GM19328 (cell line): ENCODE results near the gene HOXA10.

ENCODE experiments used
- ATAC-seq: cut with Tn5 transposase; IDR thresholded peaks from one replicate; pipeline ENCODE4 v1.9.1; 2021; ENCODE audit warnings: mild to moderate bottlenecking, moderate library complexity; ENCODE audit not compliant: unreplicated experiment

Gene HOXA10

GRCh38 chr7:27168265-27168947 lies 5.7 kb downstream of the HOXA10 start:
- ATAC-seq, result no peak

GRCh38 chr7:27167916-27168264 lies 6.2 kb downstream of the HOXA10 start:
- ATAC-seq, result no peak

DNA sequence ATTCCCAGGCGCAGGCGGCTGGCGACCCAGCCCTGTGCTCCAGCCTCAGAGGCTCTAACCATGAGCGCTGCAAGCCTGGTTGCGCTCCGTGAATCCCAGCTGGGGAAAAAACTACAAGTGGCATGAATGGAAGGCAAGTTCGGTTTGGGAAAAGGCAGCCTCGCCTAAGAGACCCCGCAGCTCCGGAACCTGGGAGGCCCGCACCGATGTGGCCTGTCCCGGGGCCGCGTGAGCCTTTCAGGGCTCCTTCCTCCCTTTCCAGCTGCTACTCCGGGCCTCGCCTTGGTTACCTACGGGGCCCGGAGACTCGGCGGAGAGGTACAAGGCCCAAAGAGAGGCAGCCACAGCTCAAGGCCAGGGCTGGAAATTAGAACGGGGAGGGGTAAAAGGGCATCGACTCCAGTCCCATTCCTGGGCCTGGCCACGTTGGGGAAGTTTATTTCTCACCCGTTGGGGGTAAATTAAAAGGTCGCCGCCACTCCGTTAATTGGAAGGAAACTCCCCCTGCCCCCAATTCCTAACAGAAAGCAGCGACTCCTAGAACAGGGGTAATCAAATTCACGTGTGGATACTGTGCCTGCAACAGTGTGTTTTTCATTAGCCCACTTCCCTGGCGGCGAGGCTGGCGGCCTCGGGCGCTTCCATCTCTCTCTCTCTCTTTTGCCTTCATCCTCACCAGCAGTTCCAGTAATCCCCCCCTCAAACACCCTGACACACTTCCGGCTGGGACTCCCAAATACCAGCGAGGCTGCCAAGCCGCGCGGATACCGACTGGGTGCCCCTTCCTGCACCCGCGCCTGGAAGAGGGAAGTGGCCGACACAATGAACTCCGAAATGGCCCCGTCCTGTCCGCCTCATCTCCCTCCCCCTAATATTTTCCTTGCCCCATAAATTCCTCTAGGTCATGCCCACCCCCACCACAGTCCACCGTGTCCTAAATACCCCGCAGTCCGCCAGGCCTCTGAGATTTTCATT lies 7.3 kb downstream of the HOXA10 start:
- ATAC-seq, result no peak

DNA sequence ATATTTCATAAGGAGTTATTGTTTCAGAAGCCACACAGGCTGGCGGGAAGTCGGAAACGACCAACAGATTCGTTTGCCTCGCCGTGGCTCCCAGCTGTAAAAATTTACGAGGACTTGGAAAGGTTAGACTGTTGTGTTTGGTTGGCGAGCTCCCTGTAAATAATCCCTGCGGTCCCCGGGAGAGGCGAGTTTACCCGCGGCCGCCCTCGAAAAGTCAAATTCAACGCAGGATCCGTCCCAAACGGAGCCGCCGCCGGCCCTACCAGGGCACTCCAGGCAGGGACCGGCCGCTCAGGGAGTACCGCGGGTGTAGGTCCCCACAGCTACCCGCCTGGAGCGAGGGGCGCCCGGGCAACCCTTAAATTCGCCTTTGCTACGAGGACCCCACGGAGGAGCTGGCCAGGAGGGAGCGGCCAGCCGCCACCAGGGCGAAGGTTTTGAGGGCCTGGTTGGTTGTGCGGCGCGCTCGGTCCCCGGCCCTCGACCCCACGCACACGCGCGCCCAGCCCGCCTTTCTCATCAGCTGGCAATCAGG lies 8.1 kb downstream of the HOXA10 start:
- ATAC-seq, result no peak

- no peak for ATAC-seq
These were observed 8.8 kb downstream of the HOXA10 start, which contains the start of gene HOXA9 for GRCh38 chr7:27165089-27165995. Gene HOXA9 (minus strand): TSS chr7:27165537. CDS start chr7:27165457, 80 bp downstream.

DNA sequence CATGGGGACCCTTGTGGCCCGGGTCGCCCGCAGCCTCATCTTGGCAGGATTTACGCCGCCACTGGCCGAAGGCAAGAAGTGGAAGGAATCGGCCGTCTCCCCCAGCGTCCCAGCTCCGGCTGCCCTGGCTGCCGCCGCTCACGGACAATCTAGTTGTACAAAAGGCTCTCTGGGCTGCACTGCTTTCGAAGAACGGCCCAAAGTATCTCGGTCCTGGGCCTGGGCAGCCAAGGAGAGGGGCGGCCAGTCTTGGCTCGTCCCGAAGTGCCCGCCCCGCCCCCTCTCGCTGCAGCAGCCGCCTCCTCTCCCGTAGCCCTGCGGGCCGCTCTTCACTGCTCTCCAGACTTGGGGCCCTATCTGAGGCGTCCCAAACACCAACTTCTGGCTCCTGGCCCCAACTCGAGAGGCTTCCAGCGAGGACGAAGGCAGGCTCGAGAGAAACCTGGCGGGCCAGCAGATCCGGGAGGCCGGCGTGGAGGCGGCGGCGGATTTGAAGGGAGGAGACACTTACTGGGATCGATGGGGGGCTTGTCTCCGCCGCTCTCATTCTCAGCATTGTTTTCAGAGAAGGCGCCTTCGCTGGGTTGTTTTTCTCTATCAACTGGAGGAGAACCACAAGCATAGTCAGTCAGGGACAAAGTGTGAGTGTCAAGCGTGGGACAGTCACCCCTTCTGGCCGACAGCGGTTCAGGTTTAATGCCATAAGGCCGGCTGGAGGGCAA lies 9.6 kb downstream of the HOXA10 start:
- no peak for ATAC-seq

DNA sequence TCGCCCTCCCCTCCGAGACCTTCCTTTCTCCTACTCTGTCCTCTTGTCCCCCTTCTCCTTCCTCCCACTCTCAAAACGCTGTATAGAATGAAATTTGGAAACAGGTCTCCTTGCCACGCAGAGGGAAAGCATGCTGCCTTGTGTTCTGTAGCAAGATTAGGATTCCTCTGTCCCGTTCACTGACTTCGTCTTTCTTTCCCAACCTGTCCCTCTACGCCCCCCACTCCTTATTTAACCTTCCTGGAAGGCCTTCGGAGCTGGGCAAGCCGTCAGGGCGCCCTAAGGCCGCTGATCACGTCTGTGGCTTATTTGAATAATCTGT lies 10.1 kb downstream of the HOXA10 start:
- ATAC-seq, result no peak

DNA sequence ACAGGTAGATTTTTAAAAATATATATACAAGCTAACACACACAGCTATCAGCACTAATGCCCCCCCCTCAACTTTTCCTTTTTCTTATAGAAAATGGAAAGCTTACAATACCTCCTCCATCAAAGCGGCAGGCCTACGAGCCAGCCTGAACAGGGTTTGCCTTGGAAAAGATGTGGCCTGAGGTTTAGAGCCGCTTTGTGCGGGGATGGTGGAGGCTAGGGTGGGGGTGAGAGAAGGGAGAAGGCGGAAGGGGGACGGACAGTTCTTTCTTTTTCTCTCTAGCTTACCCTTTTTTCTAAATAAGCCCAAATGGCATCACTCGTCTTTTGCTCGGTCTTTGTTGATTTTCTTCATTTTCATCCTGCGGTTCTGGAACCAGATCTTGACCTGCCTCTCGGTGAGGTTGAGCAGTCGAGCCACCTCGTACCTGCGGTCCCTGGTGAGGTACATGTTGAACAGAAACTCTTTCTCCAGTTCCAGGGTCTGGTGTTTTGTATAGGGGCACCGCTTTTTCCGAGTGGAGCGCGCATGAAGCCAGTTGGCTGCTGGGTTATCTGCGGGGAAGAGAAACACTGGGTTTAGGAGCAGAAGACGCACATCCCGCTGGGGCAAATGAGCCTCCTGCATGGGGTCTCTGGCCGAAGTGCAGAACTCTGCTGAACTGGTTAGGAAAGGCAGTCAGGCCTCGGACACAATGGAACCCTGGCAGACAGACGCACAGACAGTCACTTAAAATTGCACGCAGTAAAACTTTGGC lies 10.7 kb downstream of the HOXA10 start:
- no peak for ATAC-seq

- no peak for ATAC-seq
These were observed 11.4 kb downstream of the HOXA10 start for GRCh38 chr7:27162561-27163287.

- no peak for ATAC-seq
These were observed 12.2 kb downstream of the HOXA10 start for GRCh38 chr7:27161721-27162560.

DNA sequence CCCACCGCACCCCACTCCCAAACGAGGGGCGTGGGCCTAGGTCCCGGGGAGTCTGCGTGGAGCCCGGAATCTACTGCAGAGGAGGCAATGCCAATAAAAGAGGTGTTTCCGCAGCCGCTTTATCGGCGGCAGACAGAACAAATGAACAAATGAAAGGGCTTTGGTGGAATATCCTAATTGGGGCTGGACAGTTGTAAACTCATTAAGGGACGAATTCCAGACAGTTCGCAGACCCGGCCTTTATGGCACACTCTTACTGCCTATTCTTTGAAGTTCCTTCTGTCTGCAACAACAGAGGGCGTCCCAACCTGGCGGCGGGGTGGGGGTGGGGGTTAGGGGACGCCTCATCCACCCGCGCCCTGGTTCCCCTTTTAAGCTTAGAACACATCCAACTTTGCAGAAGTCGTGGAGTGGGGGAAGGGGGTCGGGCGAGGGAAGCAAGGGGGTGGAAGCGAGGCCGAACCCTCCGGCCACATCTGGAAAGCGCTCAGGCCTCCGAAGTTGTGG lies 12.9 kb downstream of the HOXA10 start:
- ATAC-seq, result no peak

DNA sequence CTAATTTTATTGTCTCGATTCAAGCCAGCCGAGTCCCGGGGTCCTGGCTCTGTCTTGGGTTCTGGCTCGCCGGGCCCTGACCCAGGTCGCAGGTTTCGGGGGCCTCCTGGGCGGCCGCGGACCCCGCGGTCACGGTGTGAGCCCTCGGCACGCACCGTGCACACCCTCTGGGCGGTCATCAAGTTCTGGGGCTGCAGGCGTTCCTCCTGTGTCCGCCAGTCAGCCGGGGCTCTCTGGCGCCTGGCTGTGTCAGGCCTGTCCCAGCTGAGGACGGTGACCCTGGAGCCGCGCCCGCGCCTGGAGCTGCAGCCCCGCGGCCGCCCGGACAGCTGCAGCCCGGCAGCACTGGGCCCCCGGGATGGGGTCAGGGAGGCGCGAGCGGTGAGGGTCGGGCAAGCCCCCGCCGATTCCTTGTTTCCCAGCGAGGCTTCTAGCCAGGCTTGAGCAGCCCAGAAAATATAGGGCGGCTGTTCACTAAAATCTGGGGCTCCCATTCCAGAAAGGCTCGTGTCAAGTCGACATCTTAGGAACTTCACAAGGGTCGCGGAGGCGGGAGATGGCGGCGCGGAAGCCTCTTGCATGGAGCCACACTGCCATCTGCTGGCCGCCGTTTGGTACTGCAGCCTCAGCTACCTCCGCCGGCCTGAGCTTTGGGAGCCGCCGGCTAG lies 13.4 kb downstream of the HOXA10 start:
- no peak for ATAC-seq

DNA sequence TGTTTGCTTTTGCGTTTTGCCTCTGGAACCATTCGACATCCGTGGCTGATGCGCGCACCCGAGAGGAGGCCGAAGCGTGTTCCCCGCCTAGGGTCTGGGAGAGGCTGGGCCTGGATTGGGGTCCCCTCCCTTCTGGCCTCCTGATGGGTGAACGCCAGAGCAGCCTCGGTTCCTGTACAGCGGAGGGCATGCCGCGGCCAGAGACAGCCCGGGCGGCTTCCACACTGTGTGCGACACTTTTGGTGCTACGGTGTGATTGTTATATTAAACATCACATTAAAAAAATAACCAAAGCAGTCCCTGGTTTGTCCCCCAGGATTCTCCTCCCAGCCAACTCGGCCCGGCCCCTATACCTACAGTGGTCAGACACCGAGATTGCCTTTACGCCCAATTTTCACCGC lies 14.0 kb downstream of the HOXA10 start:
- ATAC-seq, result no peak

DNA sequence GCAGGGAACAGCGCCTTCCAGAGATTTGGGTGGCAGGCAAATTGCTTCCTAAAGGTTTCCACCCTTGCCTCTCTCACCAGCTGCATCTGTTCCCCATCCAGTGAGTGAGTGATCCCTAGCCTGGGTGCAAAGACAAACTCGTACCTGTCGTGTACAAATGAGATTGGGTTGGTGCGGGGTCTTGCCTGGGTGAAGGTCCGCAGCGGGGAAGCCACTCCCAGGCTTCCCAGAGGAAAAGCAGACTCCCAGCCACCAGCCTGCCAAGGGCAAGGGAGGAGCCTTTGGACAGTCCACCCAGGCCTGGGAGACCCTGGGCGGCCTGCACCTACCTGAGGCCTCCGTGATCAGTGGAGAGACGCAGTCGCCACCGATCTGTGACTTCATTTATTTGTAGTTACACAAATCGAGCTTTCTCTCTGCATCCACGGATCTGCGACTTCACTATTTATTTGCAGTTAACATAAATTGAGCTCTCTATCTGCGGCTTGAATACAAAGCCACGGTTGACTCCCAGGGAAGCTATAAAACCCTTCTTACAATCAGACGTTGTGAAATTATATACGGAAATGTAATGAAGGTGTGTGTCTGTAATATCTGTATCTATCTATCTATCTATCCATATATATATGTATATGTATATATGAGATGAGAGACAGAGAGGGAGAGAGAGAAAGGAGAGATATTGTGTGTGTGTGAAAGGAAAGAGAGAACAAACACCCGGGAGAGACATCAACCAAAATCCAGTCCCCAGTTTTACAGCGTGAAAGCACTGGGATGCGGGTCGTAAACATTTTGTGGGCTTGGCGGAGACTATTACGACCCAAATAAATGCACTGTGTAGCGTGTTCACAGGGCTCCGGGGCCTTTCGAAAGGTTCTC lies 14.6 kb downstream of the HOXA10 start:
- ATAC-seq, result no peak

- ATAC-seq, result no peak
These were observed 15.5 kb downstream of the HOXA10 start for GRCh38 chr7:27158436-27159265.
